WTC11 (cell line): ENCODE results near the gene STARD8. TPM values are rescaled to one million over a fixed set of nuclear protein-coding genes. Genes with fewer than 3 reads are reported as not detected.

Source experiments
- ATAC-seq: fragments of 200-7000 bp; cut with Tn5 transposase; 2 replicates; pipeline ENCODE4 v1.10.0; 2021; ENCODE audit warnings: mild to moderate bottlenecking, moderate library complexity
- CTCF ChIA-PET: fragments of 300-600 bp; sonication (Branson Sonifier 250); formaldehyde crosslinking; loops from one replicate; lab custom pipeline; 2021; ENCODE audit warnings: antibody characterized with exemption; lab: Charles Lee
- POLR2A ChIA-PET: fragments of 350-600 bp; sonication (Branson Sonifier 250); formaldehyde crosslinking; loops from one replicate; lab custom pipeline; 2021; ENCODE audit warnings: antibody characterized with exemption; lab: Charles Lee
- DNase-seq: peaks from one replicate; pipeline ENCODE4 v3.0.0; 2021; ENCODE audit warnings: low spot score
- H3K27ac Mint-ChIP-seq: 2 replicates; pipeline ENCODE4 v1.8.0; 2021; ENCODE audit warnings: mixed read lengths
- H3K27me3 Mint-ChIP-seq: 2 replicates; pipeline ENCODE4 v1.8.0; 2021; ENCODE audit warnings: low read depth, mild to moderate bottlenecking, moderate library complexity, mixed read lengths
- H3K36me3 Mint-ChIP-seq: 2 replicates; pipeline ENCODE4 v1.8.0; 2021; ENCODE audit warnings: mixed read lengths
- H3K4me1 Mint-ChIP-seq: 2 replicates; pipeline ENCODE4 v1.8.0; 2022; ENCODE audit warnings: mixed read lengths
- H3K4me3 Mint-ChIP-seq: 2 replicates; pipeline ENCODE4 v1.8.0; 2021; ENCODE audit warnings: mild to moderate bottlenecking, moderate library complexity, mixed read lengths
- H3K9me3 Mint-ChIP-seq: 2 replicates; pipeline ENCODE4 v1.8.0; 2021; ENCODE audit warnings: mixed read lengths
- ATF3 ChIP-seq: sonication (generic); formaldehyde crosslinking; conservative IDR thresholded peaks from 2 replicates; pipeline ENCODE4 v1.8.1; 2022; ENCODE audit warnings: mild to moderate bottlenecking, missing genetic modification reagents
- ATF6 ChIP-seq: sonication (generic); formaldehyde crosslinking; IDR thresholded peaks from 2 replicates; pipeline ENCODE4 v1.8.1; 2023; ENCODE audit warnings: mild to moderate bottlenecking, missing genetic modification reagents
- FOXK1 ChIP-seq: sonication (generic); formaldehyde crosslinking; IDR thresholded peaks from 2 replicates; pipeline ENCODE4 v1.8.0; 2022; ENCODE audit warnings: mild to moderate bottlenecking, moderate library complexity, missing genetic modification reagents
- MAX ChIP-seq: sonication (generic); formaldehyde crosslinking; IDR thresholded peaks from 2 replicates; pipeline ENCODE4 v1.8.0; 2022; ENCODE audit warnings: mild to moderate bottlenecking, missing genetic modification reagents
- MYBL2 ChIP-seq: sonication (generic); formaldehyde crosslinking; IDR thresholded peaks from 2 replicates; pipeline ENCODE4 v1.8.1; 2023; ENCODE audit warnings: mild to moderate bottlenecking, moderate library complexity, missing genetic modification reagents
- NFE2L1 ChIP-seq: sonication (generic); formaldehyde crosslinking; IDR thresholded peaks from 2 replicates; pipeline ENCODE4 v1.8.1; 2023; ENCODE audit warnings: missing genetic modification reagents
- NFYB ChIP-seq: sonication (generic); formaldehyde crosslinking; conservative IDR thresholded peaks from 2 replicates; pipeline ENCODE4 v1.8.0; 2022; ENCODE audit warnings: low read depth, missing genetic modification reagents
- NR2C2 ChIP-seq: sonication (generic); formaldehyde crosslinking; IDR thresholded peaks from 2 replicates; pipeline ENCODE4 v1.8.0; 2022; ENCODE audit warnings: mild to moderate bottlenecking, missing genetic modification reagents
- OVOL2 ChIP-seq: fragments of 250-450 bp; sonication (Bioruptor Pico); IDR thresholded peaks from 2 replicates; pipeline ENCODE4 v1.9.0; 2021; ENCODE audit warnings: mild to moderate bottlenecking, borderline replicate concordance
- SMAD4 ChIP-seq: sonication (generic); formaldehyde crosslinking; IDR thresholded peaks from 2 replicates; pipeline ENCODE4 v1.8.0; 2022; ENCODE audit warnings: mild to moderate bottlenecking, missing genetic modification reagents
- TEAD1 ChIP-seq: sonication (generic); formaldehyde crosslinking; IDR thresholded peaks from 2 replicates; pipeline ENCODE4 v1.8.0; 2022; ENCODE audit warnings: mild to moderate bottlenecking, missing genetic modification reagents
- ZNF121 ChIP-seq: sonication (generic); formaldehyde crosslinking; IDR thresholded peaks from 2 replicates; pipeline ENCODE4 v1.8.0; 2023; ENCODE audit warnings: missing genetic modification reagents
- ZNF671 ChIP-seq: fragments of 250-450 bp; sonication (Bioruptor Pico); IDR thresholded peaks from 2 replicates; pipeline ENCODE4 v1.8.0; 2021; ENCODE audit warnings: mild to moderate bottlenecking
- total RNA-seq: library from RNA; stranded (reverse); gene quantifications from 3 replicates; pipeline ENCODE4 v1.2.3, GENCODE V29; 2021
- TF ChIP-seq, protein P1 (sequence below): fragments of 250-450 bp; sonication (Bioruptor Pico); IDR thresholded peaks from 2 replicates; pipeline ENCODE4 v1.9.0; 2021; ENCODE audit warnings: mild to moderate bottlenecking
- TF ChIP-seq, protein P2 (sequence below): fragments of 250-450 bp; sonication (Bioruptor Pico); IDR thresholded peaks from 2 replicates; pipeline ENCODE4 v2.1.2; 2022; ENCODE audit warnings: mild to moderate bottlenecking, moderate library complexity
- TF ChIP-seq, protein P3 (sequence below): sonication (generic); formaldehyde crosslinking; IDR thresholded peaks from 2 replicates; pipeline ENCODE4 v1.8.0; 2022; ENCODE audit warnings: missing genetic modification reagents

STARD8 gene
- total RNA-seq, 1 experiment from 2014 or later, result 8.5 TPM

DNA sequence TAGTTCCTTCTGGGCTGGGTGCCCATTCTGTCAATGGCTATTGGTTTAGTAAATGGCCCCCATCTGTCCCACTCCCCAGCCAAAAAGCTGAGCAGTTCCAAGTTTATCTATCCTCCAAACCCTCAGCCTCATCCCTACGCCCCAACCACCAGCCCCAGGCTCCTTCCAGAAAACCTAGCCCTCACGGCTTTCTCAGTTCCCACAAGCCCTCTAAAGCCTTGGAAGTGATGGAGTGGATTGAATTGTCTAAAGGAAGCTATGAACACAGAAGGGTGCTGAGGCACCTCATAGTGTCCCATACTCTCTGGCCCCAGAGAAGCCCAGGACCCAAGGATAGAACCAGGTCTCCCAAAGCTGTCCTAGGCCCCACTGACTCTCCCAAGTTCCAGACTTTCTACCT, 105.8 kb downstream of the STARD8 start:
- CTCF ChIA-PET, result no interaction called here
- POLR2A ChIA-PET, result no interaction called here
- H3K4me3 Mint-ChIP-seq, result no peak overlapping the region
- no peaks in the 10 kb centered on the region for H3K9me3 Mint-ChIP-seq
- no peaks in the 10 kb centered on the region for H3K4me1 Mint-ChIP-seq
- no peaks in the 10 kb centered on the region; the same call in 1 of the 2 replicates for H3K27me3 Mint-ChIP-seq
- no peaks in the 10 kb centered on the region for H3K36me3 Mint-ChIP-seq
- DNase-seq, result no peak
- H3K27ac Mint-ChIP-seq, result no peak overlapping the region
- no peak for ATAC-seq
- TF ChIP-seq NR2C2 (no peak), ATF3 (no peak), OVOL2 (CRISPR knock-in tag) (no peak), FOXK1 (no peak), ZNF671 (CRISPR knock-in tag) (no peak), NFYB (CRISPR knock-in tag) (no peak), ATF6 (CRISPR knock-in tag) (no peak), MAX (CRISPR knock-in tag) (no peak), ZNF121 (no peak), TEAD1 (CRISPR knock-in tag) (no peak), NFE2L1 (no peak), MYBL2 (CRISPR knock-in tag) (no peak), SMAD4 (CRISPR knock-in tag) (no peak)
- TF ChIP-seq, protein P1, sequence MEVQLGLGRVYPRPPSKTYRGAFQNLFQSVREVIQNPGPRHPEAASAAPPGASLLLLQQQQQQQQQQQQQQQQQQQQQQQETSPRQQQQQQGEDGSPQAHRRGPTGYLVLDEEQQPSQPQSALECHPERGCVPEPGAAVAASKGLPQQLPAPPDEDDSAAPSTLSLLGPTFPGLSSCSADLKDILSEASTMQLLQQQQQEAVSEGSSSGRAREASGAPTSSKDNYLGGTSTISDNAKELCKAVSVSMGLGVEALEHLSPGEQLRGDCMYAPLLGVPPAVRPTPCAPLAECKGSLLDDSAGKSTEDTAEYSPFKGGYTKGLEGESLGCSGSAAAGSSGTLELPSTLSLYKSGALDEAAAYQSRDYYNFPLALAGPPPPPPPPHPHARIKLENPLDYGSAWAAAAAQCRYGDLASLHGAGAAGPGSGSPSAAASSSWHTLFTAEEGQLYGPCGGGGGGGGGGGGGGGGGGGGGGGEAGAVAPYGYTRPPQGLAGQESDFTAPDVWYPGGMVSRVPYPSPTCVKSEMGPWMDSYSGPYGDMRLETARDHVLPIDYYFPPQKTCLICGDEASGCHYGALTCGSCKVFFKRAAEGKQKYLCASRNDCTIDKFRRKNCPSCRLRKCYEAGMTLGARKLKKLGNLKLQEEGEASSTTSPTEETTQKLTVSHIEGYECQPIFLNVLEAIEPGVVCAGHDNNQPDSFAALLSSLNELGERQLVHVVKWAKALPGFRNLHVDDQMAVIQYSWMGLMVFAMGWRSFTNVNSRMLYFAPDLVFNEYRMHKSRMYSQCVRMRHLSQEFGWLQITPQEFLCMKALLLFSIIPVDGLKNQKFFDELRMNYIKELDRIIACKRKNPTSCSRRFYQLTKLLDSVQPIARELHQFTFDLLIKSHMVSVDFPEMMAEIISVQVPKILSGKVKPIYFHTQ (CRISPR knock-in tag), result no peak
- TF ChIP-seq, protein P2, sequence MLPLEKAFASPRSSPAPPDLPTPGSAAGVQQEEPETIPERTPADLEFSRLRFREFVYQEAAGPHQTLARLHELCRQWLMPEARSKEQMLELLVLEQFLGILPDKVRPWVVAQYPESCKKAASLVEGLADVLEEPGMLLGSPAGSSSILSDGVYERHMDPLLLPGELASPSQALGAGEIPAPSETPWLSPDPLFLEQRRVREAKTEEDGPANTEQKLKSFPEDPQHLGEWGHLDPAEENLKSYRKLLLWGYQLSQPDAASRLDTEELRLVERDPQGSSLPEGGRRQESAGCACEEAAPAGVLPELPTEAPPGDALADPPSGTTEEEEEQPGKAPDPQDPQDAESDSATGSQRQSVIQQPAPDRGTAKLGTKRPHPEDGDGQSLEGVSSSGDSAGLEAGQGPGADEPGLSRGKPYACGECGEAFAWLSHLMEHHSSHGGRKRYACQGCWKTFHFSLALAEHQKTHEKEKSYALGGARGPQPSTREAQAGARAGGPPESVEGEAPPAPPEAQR (CRISPR knock-in tag), result no peak

GRCh38 chrX:68754406-68754805, 106.9 kb downstream of the STARD8 start:
- Mint-ChIP-seq H3K27me3 (no peaks in the 10 kb centered on the region; the same call in 1 of the 2 replicates), H3K36me3 (no peaks in the 10 kb centered on the region), H3K9me3 (no peaks in the 10 kb centered on the region), H3K4me3 (no peak overlapping the region), H3K4me1 (no peaks in the 10 kb centered on the region), H3K27ac (no peak overlapping the region)
- ChIA-PET POLR2A (no interaction called here), CTCF (no interaction called here)
- DNase-seq, result no peak
- no peak for ATAC-seq
- TF ChIP-seq, protein P3, sequence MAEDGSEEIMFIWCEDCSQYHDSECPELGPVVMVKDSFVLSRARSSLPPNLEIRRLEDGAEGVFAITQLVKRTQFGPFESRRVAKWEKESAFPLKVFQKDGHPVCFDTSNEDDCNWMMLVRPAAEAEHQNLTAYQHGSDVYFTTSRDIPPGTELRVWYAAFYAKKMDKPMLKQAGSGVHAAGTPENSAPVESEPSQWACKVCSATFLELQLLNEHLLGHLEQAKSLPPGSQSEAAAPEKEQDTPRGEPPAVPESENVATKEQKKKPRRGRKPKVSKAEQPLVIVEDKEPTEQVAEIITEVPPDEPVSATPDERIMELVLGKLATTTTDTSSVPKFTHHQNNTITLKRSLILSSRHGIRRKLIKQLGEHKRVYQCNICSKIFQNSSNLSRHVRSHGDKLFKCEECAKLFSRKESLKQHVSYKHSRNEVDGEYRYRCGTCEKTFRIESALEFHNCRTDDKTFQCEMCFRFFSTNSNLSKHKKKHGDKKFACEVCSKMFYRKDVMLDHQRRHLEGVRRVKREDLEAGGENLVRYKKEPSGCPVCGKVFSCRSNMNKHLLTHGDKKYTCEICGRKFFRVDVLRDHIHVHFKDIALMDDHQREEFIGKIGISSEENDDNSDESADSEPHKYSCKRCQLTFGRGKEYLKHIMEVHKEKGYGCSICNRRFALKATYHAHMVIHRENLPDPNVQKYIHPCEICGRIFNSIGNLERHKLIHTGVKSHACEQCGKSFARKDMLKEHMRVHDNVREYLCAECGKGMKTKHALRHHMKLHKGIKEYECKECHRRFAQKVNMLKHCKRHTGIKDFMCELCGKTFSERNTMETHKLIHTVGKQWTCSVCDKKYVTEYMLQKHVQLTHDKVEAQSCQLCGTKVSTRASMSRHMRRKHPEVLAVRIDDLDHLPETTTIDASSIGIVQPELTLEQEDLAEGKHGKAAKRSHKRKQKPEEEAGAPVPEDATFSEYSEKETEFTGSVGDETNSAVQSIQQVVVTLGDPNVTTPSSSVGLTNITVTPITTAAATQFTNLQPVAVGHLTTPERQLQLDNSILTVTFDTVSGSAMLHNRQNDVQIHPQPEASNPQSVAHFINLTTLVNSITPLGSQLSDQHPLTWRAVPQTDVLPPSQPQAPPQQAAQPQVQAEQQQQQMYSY (CRISPR knock-in tag), result no peak
